NT2/D1 (cell line): ENCODE data around the gene PLXNC1.

Experiments used
- DNase-seq: peaks from one replicate; pipeline ENCODE4 v3.0.0-alpha.2; 2011; ENCODE audit warnings: low read depth, low spot score
- H3K27me3 ChIP-seq: 2 replicates; pipeline ENCODE4 v1.6.0; 2011; ENCODE audit warnings: mild to moderate bottlenecking; ENCODE audit not compliant: insufficient read length, insufficient read depth
- H3K36me3 ChIP-seq: 2 replicates; pipeline ENCODE4 v1.6.1; 2011; ENCODE audit warnings: mild to moderate bottlenecking, low read length, mixed read lengths; ENCODE audit not compliant: insufficient read depth, insufficient read length
- H3K4me1 ChIP-seq: 2 replicates; pipeline ENCODE4 v1.5.1; 2011; ENCODE audit not compliant: insufficient read depth, insufficient read length
- H3K4me3 ChIP-seq: 2 replicates; pipeline ENCODE4 v1.5.1; 2011; ENCODE audit warnings: low read depth; ENCODE audit not compliant: insufficient read length
- H3K9ac ChIP-seq: 2 replicates; pipeline ENCODE4 v1.6.0; 2011; ENCODE audit warnings: low read depth; ENCODE audit not compliant: insufficient read length
- H3K9me3 ChIP-seq: 2 replicates; pipeline ENCODE4 v1.5.1; 2011; ENCODE audit warnings: mild to moderate bottlenecking, low read length; ENCODE audit not compliant: insufficient read depth
- SUZ12 ChIP-seq: IDR thresholded peaks from 2 replicates; pipeline ENCODE4 v1.6.1; 2011; ENCODE audit not compliant: insufficient read length, insufficient read depth; ENCODE audit errors: extremely low read depth
- YY1 ChIP-seq: IDR thresholded peaks from 2 replicates; pipeline ENCODE4 v1.6.1; 2011; ENCODE audit not compliant: insufficient read length, insufficient read depth
- ZNF274 ChIP-seq: IDR thresholded peaks from 2 replicates; pipeline ENCODE4 v1.6.1; 2011; ENCODE audit warnings: mild to moderate bottlenecking, low read depth, low read length

PLXNC1 gene

GRCh38 chr12:94163850-94164249 is 15.5 kb downstream of the PLXNC1 start:
- no peaks in the 10 kb centered on the region for H3K27me3 ChIP-seq

GRCh38 chr12:94165138-94165537 is 16.8 kb downstream of the PLXNC1 start:
- Histone ChIP-seq H3K36me3 (no peaks in the 10 kb centered on the region), H3K27me3 (no peaks in the 10 kb centered on the region), H3K4me1 (peaks cover 4% of the 10 kb centered on the region), H3K9me3 (0 out of 2 replicates have a peak, but pooled peaks cover 3% of the 10 kb centered on the region), H3K4me3 (no peak overlapping the region), H3K9ac (no peak overlapping the region)
- DNase-seq: peak; percentile 79
- TF ChIP-seq SUZ12: no peak
- no peak for TF ChIP-seq YY1
- no peak for TF ChIP-seq ZNF274

More at GRCh38 chr12:94163850-94164249, 15.5 kb downstream of the PLXNC1 start:
- Histone ChIP-seq H3K9me3 (0 out of 2 replicates have a peak, but pooled peaks cover 3% of the 10 kb centered on the region), H3K4me3 (no peak overlapping the region), H3K36me3 (no peaks in the 10 kb centered on the region), H3K4me1 (peaks cover 4% of the 10 kb centered on the region), H3K9ac (no peak overlapping the region)
- TF ChIP-seq YY1: no peak
- TF ChIP-seq ZNF274: no peak
- no peak for TF ChIP-seq SUZ12
- DNase-seq: no peak

GRCh38 chr12:94165670-94166364 is 17.4 kb downstream of the PLXNC1 start:
- H3K9me3 ChIP-seq: 0 out of 2 replicates have a peak, but pooled peaks cover 3% of the 10 kb centered on the region
- TF ChIP-seq YY1 (no peak), ZNF274 (no peak), SUZ12 (no peak)
- no peaks in the 10 kb centered on the region for H3K36me3 ChIP-seq
- DNase-seq: no peak
- no peak overlapping the region for H3K9ac ChIP-seq
- H3K4me1 ChIP-seq: peaks cover 4% of the 10 kb centered on the region
- H3K4me3 ChIP-seq: no peak overlapping the region
- H3K27me3 ChIP-seq: no peaks in the 10 kb centered on the region

- Histone ChIP-seq H3K36me3 (no peaks in the 10 kb centered on the region), H3K27me3 (no peaks in the 10 kb centered on the region), H3K4me3 (no peak overlapping the region), H3K9me3 (0 out of 2 replicates have a peak, but pooled peaks cover under 1% of the 10 kb centered on the region), H3K4me1 (peaks cover 14% of the 10 kb centered on the region), H3K9ac (no peak overlapping the region)
- no peak for TF ChIP-seq YY1
- TF ChIP-seq ZNF274: no peak
- no peak for TF ChIP-seq SUZ12
- DNase-seq: no peak
These were observed 18.8 kb downstream of the PLXNC1 start for GRCh38 chr12:94167071-94167755.

- Histone ChIP-seq H3K9ac (no peak overlapping the region), H3K27me3 (no peaks in the 10 kb centered on the region), H3K36me3 (no peaks in the 10 kb centered on the region), H3K4me3 (no peak overlapping the region), H3K4me1 (peaks cover 14% of the 10 kb centered on the region), H3K9me3 (no peaks in the 10 kb centered on the region)
- TF ChIP-seq ZNF274 (no peak), SUZ12 (no peak), YY1 (no peak)
- DNase-seq: no peak
These were observed 19.5 kb downstream of the PLXNC1 start for GRCh38 chr12:94167756-94168416.

GRCh38 chr12:94169495-94169894 is 21.1 kb downstream of the PLXNC1 start:
- Histone ChIP-seq H3K36me3 (no peaks in the 10 kb centered on the region), H3K4me3 (no peak overlapping the region), H3K27me3 (no peaks in the 10 kb centered on the region), H3K4me1 (peaks cover 10% of the 10 kb centered on the region), H3K9ac (no peak overlapping the region), H3K9me3 (no peaks in the 10 kb centered on the region)
- no peak for TF ChIP-seq SUZ12
- DNase-seq: no peak

GRCh38 chr12:94169966-94170689 is 21.8 kb downstream of the PLXNC1 start:
- Histone ChIP-seq H3K9ac (no peak overlapping the region), H3K27me3 (no peaks in the 10 kb centered on the region), H3K36me3 (no peaks in the 10 kb centered on the region), H3K4me3 (no peak overlapping the region), H3K4me1 (peaks cover 10% of the 10 kb centered on the region), H3K9me3 (no peaks in the 10 kb centered on the region)
- TF ChIP-seq SUZ12 (no peak), ZNF274 (no peak), YY1 (no peak)
- DNase-seq: no peak
